GM12878 (cell line): Measurements from ENCODE around the gene CLASRP. TPM values are rescaled to one million over a fixed set of nuclear protein-coding genes. Genes with fewer than 3 reads are reported as not detected.

ENCODE experiments used
- ATAC-seq: fragments of 200-7000 bp; cut with Tn5 transposase; 3 replicates; pipeline ENCODE4 v1.9.1; 2020; ENCODE audit warnings: mild to moderate bottlenecking, moderate library complexity
- BruUV-seq: library from RNA; stranded (reverse); fragments of 400-500 nt; replicated peaks from 2 replicates; lab custom pipeline; 2021; lab: Mats Ljungman, UMichigan
- CTCF ChIA-PET: fragments of 300-600 bp; sonication (Branson Sonifier 250); formaldehyde crosslinking; extraction: SDS; loops from one replicate; lab custom pipeline; 2021; ENCODE audit warnings: inconsistent platforms; lab: Yijun Ruan, JAX
- POLR2A ChIA-PET: fragments of 350-600 bp; formaldehyde crosslinking; extraction: SDS; loops from one replicate; lab custom pipeline; 2021; ENCODE audit warnings: inconsistent platforms; lab: Charles Lee
- RAD21 ChIA-PET: fragments of 300-600 bp; sonication (Branson Sonifier 250); formaldehyde crosslinking; loops from one replicate; lab custom pipeline; 2023; ENCODE audit warnings: antibody characterized with exemption; ENCODE audit not compliant: unreplicated experiment; lab: Charles Lee
- SMC1A ChIA-PET: fragments of 300-600 bp; sonication (Branson Sonifier 250); formaldehyde crosslinking; loops from one replicate; lab custom pipeline; 2023; ENCODE audit not compliant: unreplicated experiment, uncharacterized antibody; lab: Charles Lee
- DNase-seq: peaks from one replicate; pipeline ENCODE4 v3.0.0-alpha.2; 2011; ENCODE audit warnings: low read depth, low spot score
- FAIRE-seq: peaks from 3 replicates; lab custom pipeline; 2011; peaks lifted over from hg19 to GRCh38; lab: Jason Lieb, UNC
- H2AFZ ChIP-seq: 2 replicates; pipeline ENCODE4 v1.6.0; 2011; ENCODE audit warnings: low read depth, low read length, control low read depth; ENCODE audit not compliant: control insufficient read depth
- H3K27ac ChIP-seq: 2 replicates; pipeline ENCODE4 v1.5.1; 2011; ENCODE audit warnings: control low read depth; ENCODE audit not compliant: control insufficient read depth, insufficient read depth
- H3K27me3 ChIP-seq, 2 experiments: replicated peaks in 1 of 2; 2 replicates each; pipeline versions ENCODE4 v1.6.0 to v1.6.1; 2011; ENCODE audit warnings: low read length in 1 of 2; ENCODE audit not compliant: control insufficient read depth in 2 of 2, insufficient read depth in 2 of 2
- H3K36me3 ChIP-seq, 2 experiments: 2 replicates each; pipeline ENCODE4 v1.5.1; 2011; ENCODE audit warnings: low read length in 1 of 2; ENCODE audit not compliant: control insufficient read depth in 2 of 2, insufficient read depth in 2 of 2
- H3K4me1 ChIP-seq: 2 replicates; pipeline ENCODE4 v1.6.1; 2011; ENCODE audit warnings: mild to moderate bottlenecking, low read length, moderate library complexity, mixed read lengths; ENCODE audit not compliant: control insufficient read depth, insufficient read depth
- H3K4me2 ChIP-seq: 2 replicates; pipeline ENCODE4 v1.6.0; 2011; ENCODE audit warnings: control low read depth; ENCODE audit not compliant: control insufficient read depth, insufficient read depth
- H3K4me3 ChIP-seq: fragments of 200-600 bp; sonication (generic); 2 replicates; pipeline ENCODE4 v1.5.1; 2016
- H3K79me2 ChIP-seq: 2 replicates; pipeline ENCODE4 v1.6.0; 2011; ENCODE audit warnings: low read length; ENCODE audit not compliant: control insufficient read depth, insufficient read depth
- H3K9ac ChIP-seq: 2 replicates; pipeline ENCODE4 v1.8.0; 2011; ENCODE audit warnings: low read length, control low read depth, mixed read lengths; ENCODE audit not compliant: control insufficient read depth, insufficient read depth
- H3K9me3 ChIP-seq: replicated peaks from 3 replicates; pipeline ENCODE4 v1.5.1; 2011; ENCODE audit warnings: mild to moderate bottlenecking, low read length; ENCODE audit not compliant: control insufficient read depth, insufficient read depth
- H4K20me1 ChIP-seq: 2 replicates; pipeline ENCODE4 v1.6.0; 2011; ENCODE audit not compliant: control insufficient read depth, insufficient read depth
- SPI1 ChIP-seq: IDR thresholded peaks from 2 replicates; pipeline ENCODE4 v1.6.1; 2011; ENCODE audit warnings: low read depth, mild to moderate bottlenecking, low read length, moderate library complexity, borderline replicate concordance; ENCODE audit not compliant: insufficient read depth
- WGBS: methylation state at CpG from one replicate; pipeline ENCODE4 v1.1.6; 2016; ENCODE audit warnings: low lambda C conversion rate; ENCODE audit not compliant: insufficient replicate concordance, insufficient coverage; ENCODE audit errors: missing lambda C conversion rate; 5-methylcytosine and 5-hydroxymethylcytosine counted together
- in situ Hi-C: fragments of 300-500 bp; cut with MboI; formaldehyde crosslinking; loops from 9 replicates; pipeline ENCODE4 v1.14.3; 2018; ENCODE audit warnings: mixed read lengths
- intact Hi-C: fragments of 100-400 bp; cut with micrococcal nuclease; formaldehyde crosslinking; loops from one replicate; pipeline ENCODE4 v1.14.2; 2022; ENCODE audit not compliant: unreplicated experiment
- polyA plus RNA-seq, 11 experiments: library from polyadenylated mRNA; depleted of rRNA in 4 of 11; unstranded in 6 of 11; stranded (reverse) in 5 of 11; fragments of >200 nt; fragmentation: Nextera tagmentation in 4 of 11; fragmentation: Illumina TruSeq in 1 of 11; extraction: Ambion mirVana in 4 of 11; extraction: Trizol in 1 of 11; gene quantifications; 1 replicate in 1 of 11; 2 replicates in 10 of 11; pipeline versions ENCODE4 v1.2.1 to v1.2.3, GENCODE V29; 2011 to 2016; ENCODE audit warnings: inconsistent platforms in 2 of 11, missing spikeins in 2 of 11, low read depth in 1 of 11
- total RNA-seq, 4 experiments: library from RNA; depleted of rRNA in 3 of 4; stranded (reverse); fragments of >200 nt in 3 of 4; fragmentation: Illumina TruSeq in 1 of 4; extraction: Trizol in 1 of 4; gene quantifications; 2 replicates each; pipeline versions ENCODE4 v1.2.1 to v1.2.3, GENCODE V29; 2013 to 2021
- TF ChIP-seq, protein P1 (sequence below): fragments of 150-350 bp; IDR thresholded peaks from 2 replicates; pipeline ENCODE4 v1.6.1; 2014; ENCODE audit warnings: mild to moderate bottlenecking, low read depth, low read length

The CLASRP gene
- total and polyA plus RNA-seq, 10 of the 15 experiments (the other 5 are each of a cell fraction or from before 2014, with no cell fraction given) = 0.68 to 75.8 (median 30.2) TPM

DNA sequence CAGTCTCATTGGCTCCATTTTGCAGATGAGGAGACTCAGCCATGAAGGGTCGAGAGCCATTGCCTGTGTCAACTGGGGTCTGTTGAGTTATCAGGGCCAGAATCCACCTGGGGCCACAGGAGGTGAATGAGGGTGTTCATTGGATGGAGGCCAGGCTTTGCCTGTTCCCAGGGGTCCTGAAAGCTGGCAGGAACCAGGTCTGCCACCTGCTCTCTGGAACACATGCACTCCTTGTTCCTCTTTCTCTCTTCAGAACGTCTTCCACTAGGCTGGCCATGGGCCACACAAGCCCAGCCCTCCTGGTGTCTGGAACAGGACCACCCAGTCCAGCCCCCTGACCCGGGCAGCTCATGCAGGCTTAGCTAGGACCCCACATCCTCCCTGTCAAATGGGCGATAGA, 75.3 kb downstream of the CLASRP start:
- peaks cover 0 to 7% of the 10 kb centered on the region in 2 experiments; a peak in 3 of 4 replicates for H3K36me3 ChIP-seq
- CTCF ChIA-PET = no interaction called here
- TF ChIP-seq, protein P1, sequence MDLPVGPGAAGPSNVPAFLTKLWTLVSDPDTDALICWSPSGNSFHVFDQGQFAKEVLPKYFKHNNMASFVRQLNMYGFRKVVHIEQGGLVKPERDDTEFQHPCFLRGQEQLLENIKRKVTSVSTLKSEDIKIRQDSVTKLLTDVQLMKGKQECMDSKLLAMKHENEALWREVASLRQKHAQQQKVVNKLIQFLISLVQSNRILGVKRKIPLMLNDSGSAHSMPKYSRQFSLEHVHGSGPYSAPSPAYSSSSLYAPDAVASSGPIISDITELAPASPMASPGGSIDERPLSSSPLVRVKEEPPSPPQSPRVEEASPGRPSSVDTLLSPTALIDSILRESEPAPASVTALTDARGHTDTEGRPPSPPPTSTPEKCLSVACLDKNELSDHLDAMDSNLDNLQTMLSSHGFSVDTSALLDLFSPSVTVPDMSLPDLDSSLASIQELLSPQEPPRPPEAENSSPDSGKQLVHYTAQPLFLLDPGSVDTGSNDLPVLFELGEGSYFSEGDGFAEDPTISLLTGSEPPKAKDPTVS = no peak
- TF ChIP-seq SPI1 = peak; percentile 23; the same call in 1 of the 2 replicates
- no peak overlapping the region for H2AFZ ChIP-seq
- peaks cover 72% of the 10 kb centered on the region for H3K4me1 ChIP-seq
- RAD21 ChIA-PET = interaction anchor here (0.5 kb wide), 1 partner anchor 204 kb away, joined by 3 read pairs; no protein-coding TSS in a partner anchor
- 55% methylated on average over 4 of the region's 4 CpGs for WGBS
- ATAC-seq = no peak
- SMC1A ChIA-PET = interaction anchor here (0.7 kb wide), 1 partner anchor 23 kb away, joined by 4 read pairs; no protein-coding TSS in a partner anchor
- peak overlapping the region; percentile 10; the same call in 1 of the 2 replicates for H3K27ac ChIP-seq
- no peak overlapping the region for H3K4me2 ChIP-seq
- BruUV-seq = no TSS peak
- POLR2A ChIA-PET = interaction anchor here (0.6 to 1.2 kb wide), 2 partner anchors 21 to 842 kb away, joined by 3 to 4 read pairs; no protein-coding TSS in a partner anchor
- H3K27me3 ChIP-seq = no peaks in the 10 kb centered on the region
- no peak for FAIRE-seq
- in situ Hi-C loops (no loop called here), intact Hi-C loops (no loop called here)
- H3K79me2 ChIP-seq = peaks cover 66% of the 10 kb centered on the region
- H3K9me3 ChIP-seq = no peaks in the 10 kb centered on the region
- no peak for DNase-seq
- no peak overlapping the region for H3K9ac ChIP-seq
- H4K20me1 ChIP-seq = peaks cover 3% of the 10 kb centered on the region; the same call in 1 of the 2 replicates
- H3K4me3 ChIP-seq = no peak overlapping the region
